HEK293 (cell line): ENCODE data around the gene TLL1.

ENCODE experiments used
- CTCF ChIA-PET: fragments of 350-600 bp; formaldehyde crosslinking; extraction: SDS; loops from one replicate; lab custom pipeline; 2021; ENCODE audit warnings: antibody characterized with exemption; lab: Yijun Ruan, JAX
- POLR2A ChIA-PET: fragments of 300-600 bp; formaldehyde crosslinking; extraction: SDS; loops from one replicate; lab custom pipeline; 2020; ENCODE audit warnings: antibody characterized with exemption, inconsistent platforms; lab: Yijun Ruan, JAX
- H3K27ac ChIP-seq: fragments of 200-500 bp; sonication (Bioruptor generic); 2 replicates; pipeline ENCODE4 v1.5.1; 2014; ENCODE audit warnings: low read depth, low read length, control low read depth, inconsistent platforms; ENCODE audit errors: extremely low read depth
- H3K36me3 ChIP-seq, 2 experiments: fragments of 200-500 bp in 1 of 2; sonication (Bioruptor generic) in 1 of 2; 1 replicate in 1 of 2; 2 replicates in 1 of 2; pipeline ENCODE4 v1.5.1; 2014 to 2017; ENCODE audit warnings: inconsistent platforms in 2 of 2, low read length in 2 of 2; ENCODE audit not compliant: control insufficient read depth in 2 of 2, insufficient read depth in 1 of 2
- H3K4me1 ChIP-seq: fragments of 200-500 bp; sonication (Bioruptor generic); 2 replicates; pipeline ENCODE4 v1.5.1; 2014; ENCODE audit warnings: mild to moderate bottlenecking, low read length, inconsistent platforms; ENCODE audit not compliant: control insufficient read depth, insufficient read depth
- H3K4me3 ChIP-seq: 2 replicates; pipeline ENCODE4 v1.5.1; 2011; ENCODE audit warnings: low read depth, mild to moderate bottlenecking, control low read depth, low read length, moderate library complexity
- H3K9me3 ChIP-seq: fragments of 200-500 bp; sonication (Bioruptor generic); 2 replicates; pipeline ENCODE4 v1.5.1; 2014; ENCODE audit warnings: low read depth, low read length, inconsistent platforms; ENCODE audit not compliant: control insufficient read depth, insufficient read depth
- GLI2 ChIP-seq: fragments of 450-650 bp; formaldehyde crosslinking; IDR thresholded peaks from 2 replicates; pipeline ENCODE4; 2017; ENCODE audit warnings: missing biosample characterization, missing genetic modification characterization, low read depth, borderline replicate concordance
- GLIS2 ChIP-seq: fragments of 450-650 bp; formaldehyde crosslinking; IDR thresholded peaks from 2 replicates; pipeline ENCODE4 v1.5.1; 2016; ENCODE audit warnings: missing biosample characterization, missing genetic modification characterization
- KLF10 ChIP-seq: fragments of 450-650 bp; IDR thresholded peaks from 2 replicates; pipeline ENCODE4 v1.5.1; 2018; ENCODE audit warnings: missing biosample characterization, mild to moderate bottlenecking, missing genetic modification characterization
- KLF9 ChIP-seq: fragments of 450-650 bp; formaldehyde crosslinking; IDR thresholded peaks from 2 replicates; pipeline ENCODE4 v1.5.1; 2016; ENCODE audit warnings: missing biosample characterization, missing genetic modification characterization, low read depth
- OVOL3 ChIP-seq: fragments of 450-650 bp; formaldehyde crosslinking; IDR thresholded peaks from 2 replicates; pipeline ENCODE4 v1.5.1; 2016; ENCODE audit warnings: missing biosample characterization, missing genetic modification characterization
- SP7 ChIP-seq: fragments of 450-650 bp; formaldehyde crosslinking; IDR thresholded peaks from 2 replicates; pipeline ENCODE4 v1.5.1; 2016; ENCODE audit warnings: missing biosample characterization, missing genetic modification characterization
- ZBTB17 ChIP-seq: fragments of 450-650 bp; formaldehyde crosslinking; IDR thresholded peaks from 2 replicates; pipeline ENCODE4 v1.5.1; 2016; ENCODE audit warnings: missing biosample characterization, missing genetic modification characterization
- ZBTB20 ChIP-seq: fragments of 450-650 bp; formaldehyde crosslinking; IDR thresholded peaks from 2 replicates; pipeline ENCODE4 v1.5.1; 2016; ENCODE audit warnings: missing biosample characterization, missing genetic modification characterization
- ZBTB7A ChIP-seq: fragments of 450-650 bp; formaldehyde crosslinking; IDR thresholded peaks from 2 replicates; pipeline ENCODE4 v1.5.1; 2016; ENCODE audit warnings: low read depth, missing biosample characterization, missing genetic modification characterization
- ZFP69B ChIP-seq: fragments of 450-650 bp; formaldehyde crosslinking; IDR thresholded peaks from 2 replicates; pipeline ENCODE4 v1.5.1; 2016; ENCODE audit warnings: missing biosample characterization, missing genetic modification characterization
- ZNF121 ChIP-seq: fragments of 450-650 bp; formaldehyde crosslinking; IDR thresholded peaks from 2 replicates; pipeline ENCODE4 v1.5.1; 2016; ENCODE audit warnings: missing biosample characterization, missing genetic modification characterization
- ZNF175 ChIP-seq: fragments of 450-650 bp; formaldehyde crosslinking; IDR thresholded peaks from 2 replicates; pipeline ENCODE4 v1.5.1; 2016; ENCODE audit warnings: missing biosample characterization, missing genetic modification characterization
- ZNF248 ChIP-seq: fragments of 450-650 bp; formaldehyde crosslinking; IDR thresholded peaks from 2 replicates; pipeline ENCODE4 v1.5.1; 2017; ENCODE audit warnings: missing biosample characterization, missing genetic modification characterization
- ZNF37A ChIP-seq: fragments of 450-650 bp; IDR thresholded peaks from 2 replicates; pipeline ENCODE4 v1.5.1; 2018; ENCODE audit warnings: missing biosample characterization, missing genetic modification characterization
- ZNF433 ChIP-seq: fragments of 450-650 bp; formaldehyde crosslinking; IDR thresholded peaks from 2 replicates; pipeline ENCODE4 v1.5.1; 2016; ENCODE audit warnings: missing biosample characterization, missing genetic modification characterization, low read depth
- ZNF529 ChIP-seq: fragments of 450-650 bp; formaldehyde crosslinking; IDR thresholded peaks from 2 replicates; pipeline ENCODE4 v1.5.1; 2017; ENCODE audit warnings: missing genetic modification characterization, missing biosample characterization; ENCODE audit not compliant: insufficient replicate concordance
- ZNF558 ChIP-seq: fragments of 450-650 bp; formaldehyde crosslinking; IDR thresholded peaks from 2 replicates; pipeline ENCODE4 v1.5.1; 2016; ENCODE audit warnings: missing biosample characterization, missing genetic modification characterization
- ZNF561 ChIP-seq: fragments of 450-650 bp; IDR thresholded peaks from 2 replicates; pipeline ENCODE4 v1.5.1; 2018; ENCODE audit warnings: missing biosample characterization, missing genetic modification characterization, borderline replicate concordance
- ZNF624 ChIP-seq: fragments of 450-650 bp; formaldehyde crosslinking; IDR thresholded peaks from 2 replicates; pipeline ENCODE4 v1.5.1; 2017; ENCODE audit warnings: missing biosample characterization, missing genetic modification characterization
- ZNF677 ChIP-seq: fragments of 450-650 bp; IDR thresholded peaks from 2 replicates; pipeline ENCODE4 v1.5.0; 2018; ENCODE audit warnings: missing biosample characterization, mild to moderate bottlenecking, missing genetic modification characterization, moderate library complexity
- ZNF707 ChIP-seq: fragments of 450-650 bp; formaldehyde crosslinking; IDR thresholded peaks from 2 replicates; pipeline ENCODE4 v1.5.1; 2016; ENCODE audit warnings: missing biosample characterization, missing genetic modification characterization
- ZNF747 ChIP-seq: fragments of 450-650 bp; formaldehyde crosslinking; IDR thresholded peaks from 2 replicates; pipeline ENCODE4 v1.5.1; 2016; ENCODE audit warnings: missing biosample characterization, missing genetic modification characterization
- ZNF791 ChIP-seq: fragments of 450-650 bp; formaldehyde crosslinking; IDR thresholded peaks from 2 replicates; pipeline ENCODE4 v1.5.1; 2016; ENCODE audit warnings: missing biosample characterization, missing genetic modification characterization
- TF ChIP-seq, protein P1 (sequence below): fragments of 450-650 bp; formaldehyde crosslinking; IDR thresholded peaks from 2 replicates; pipeline ENCODE4 v1.5.1; 2016; ENCODE audit warnings: missing biosample characterization, missing genetic modification characterization
- TF ChIP-seq, protein P2 (sequence below): fragments of 450-650 bp; formaldehyde crosslinking; IDR thresholded peaks from 2 replicates; pipeline ENCODE4 v1.5.1; 2016; ENCODE audit warnings: missing biosample characterization, missing genetic modification characterization
- TF ChIP-seq, protein P3 (sequence below): fragments of 450-650 bp; formaldehyde crosslinking; IDR thresholded peaks from 2 replicates; pipeline ENCODE4 v1.5.1; 2017; ENCODE audit warnings: missing biosample characterization, missing genetic modification characterization
- TF ChIP-seq, protein P4 (sequence below): sonication (generic); formaldehyde crosslinking; IDR thresholded peaks from 2 replicates; pipeline ENCODE4 v1.8.1; 2022; ENCODE audit warnings: mild to moderate bottlenecking, moderate library complexity, missing genetic modification reagents

The TLL1 gene

DNA sequence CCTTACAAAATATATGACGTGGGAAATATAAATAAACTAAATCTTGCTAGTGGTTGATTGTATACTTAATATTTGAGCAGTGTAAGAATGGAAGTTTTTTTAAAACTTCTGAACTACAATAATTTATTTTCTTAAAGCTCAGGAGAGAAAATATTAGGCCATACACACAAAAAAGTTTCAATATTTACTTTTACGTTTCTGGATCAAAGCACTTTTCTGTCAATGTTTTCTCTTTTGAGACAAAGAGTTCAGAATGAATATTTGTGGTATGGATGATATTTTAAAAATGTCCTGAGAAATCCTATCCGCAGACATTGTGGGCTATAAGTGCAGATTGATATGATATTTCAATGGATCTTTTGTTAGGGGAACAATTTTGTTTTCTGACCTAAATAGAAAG, 109.9 kb downstream of the TLL1 start (continued):
- no peak for TF ChIP-seq ZNF433
- no peak for TF ChIP-seq ZNF677 (tag by site-specific recombination)

DNA sequence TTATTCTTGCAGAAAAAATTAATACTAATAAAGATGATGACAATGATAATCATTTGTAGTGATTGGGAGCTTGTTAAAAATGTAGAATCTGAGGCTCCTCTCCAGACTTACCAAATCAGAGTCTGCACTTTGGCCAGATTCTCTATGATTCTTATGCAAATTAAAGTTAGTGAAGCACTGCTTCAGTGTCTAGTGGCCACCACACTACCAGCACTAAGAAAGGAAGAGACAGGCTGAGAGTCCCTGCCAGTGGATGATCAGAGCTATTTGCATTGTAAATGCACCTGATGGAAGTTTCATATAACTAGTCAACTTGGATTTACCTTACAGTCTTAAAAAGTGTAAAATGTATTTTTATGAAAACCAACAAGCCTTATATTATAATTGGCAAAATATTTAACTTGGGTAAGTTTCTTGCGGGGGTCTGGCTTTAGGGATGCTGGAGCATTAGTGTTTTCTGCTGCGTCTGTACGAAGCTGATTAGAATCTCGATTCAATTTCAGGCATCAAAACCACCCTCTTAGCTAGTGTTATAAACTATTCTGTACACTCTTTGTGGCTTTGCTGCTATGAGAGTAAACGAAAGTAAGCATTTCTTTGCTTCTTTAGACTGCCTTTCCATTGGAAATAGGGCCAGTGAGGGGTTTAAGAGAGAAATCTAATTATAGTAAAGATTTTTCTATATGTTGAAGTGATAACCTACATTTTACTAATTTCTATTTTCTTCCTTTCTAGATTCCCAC, 114.1 kb downstream of the TLL1 start:
- no peak overlapping the region for H3K27ac ChIP-seq
- POLR2A ChIA-PET = interaction anchor here (0.6 kb wide), 1 partner anchor 147 kb away, joined by 3 read pairs; no protein-coding TSS in a partner anchor

DNA sequence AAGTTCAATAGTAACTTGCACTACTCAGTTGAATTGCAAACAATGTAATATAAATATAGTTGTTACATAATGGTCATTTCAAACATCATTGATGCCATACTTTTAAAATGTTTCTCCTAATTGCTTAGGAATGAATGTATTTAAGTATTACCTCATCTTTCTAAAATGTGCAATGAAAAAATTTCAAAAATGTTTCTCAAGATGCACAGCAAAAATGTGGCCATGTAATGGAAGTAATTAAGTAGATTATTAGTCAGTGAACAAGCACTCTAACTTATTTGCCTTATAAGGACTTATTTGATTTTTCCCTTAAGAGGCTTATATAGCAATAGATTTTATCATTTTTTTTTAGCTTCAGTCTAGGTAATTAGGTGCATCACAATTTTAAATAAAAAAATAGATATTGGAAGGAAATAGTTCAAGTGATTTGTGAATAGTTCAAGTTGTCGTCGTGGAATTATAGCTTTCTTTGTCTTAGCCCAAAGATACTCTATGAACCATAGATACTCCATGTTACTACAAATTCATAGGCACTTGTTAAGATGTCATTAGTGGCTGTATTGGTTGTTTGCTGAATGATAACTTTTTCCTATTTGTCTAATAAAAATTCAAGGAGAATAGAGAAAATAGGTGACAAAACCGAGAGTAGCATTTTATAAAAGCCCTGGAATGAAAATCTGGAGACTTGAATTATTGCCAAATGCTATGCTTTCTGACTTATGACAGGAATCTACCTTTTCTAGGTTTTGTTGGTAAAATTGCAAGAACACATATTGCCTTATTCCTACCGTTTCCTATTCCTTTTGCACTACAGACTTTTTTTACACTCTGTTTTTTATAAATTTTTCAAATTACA, 118.5 kb downstream of the TLL1 start:
- no peak overlapping the region for H3K4me3 ChIP-seq
- ChIA-PET CTCF (no interaction called here), POLR2A (no interaction called here)
- H3K4me1 ChIP-seq = no peaks in the 10 kb centered on the region
- TF ChIP-seq ZNF529 (tag by site-specific recombination) (no peak), ZNF37A (tag by site-specific recombination) (no peak), ZNF747 (tag by site-specific recombination) (no peak), ZBTB17 (tag by site-specific recombination) (no peak), GLIS2 (tag by site-specific recombination) (no peak), ZNF624 (tag by site-specific recombination) (no peak), ZNF558 (tag by site-specific recombination) (no peak), ZNF248 (no peak)
- no peaks in the 10 kb centered on the region for H3K9me3 ChIP-seq
- no peaks in the 10 kb centered on the region for H3K36me3 ChIP-seq
- H3K27ac ChIP-seq = no peak overlapping the region

More for the DNA sequence above, 114.1 kb downstream of the TLL1 start:
- H3K4me3 ChIP-seq = no peak overlapping the region
- TF ChIP-seq, protein P1, sequence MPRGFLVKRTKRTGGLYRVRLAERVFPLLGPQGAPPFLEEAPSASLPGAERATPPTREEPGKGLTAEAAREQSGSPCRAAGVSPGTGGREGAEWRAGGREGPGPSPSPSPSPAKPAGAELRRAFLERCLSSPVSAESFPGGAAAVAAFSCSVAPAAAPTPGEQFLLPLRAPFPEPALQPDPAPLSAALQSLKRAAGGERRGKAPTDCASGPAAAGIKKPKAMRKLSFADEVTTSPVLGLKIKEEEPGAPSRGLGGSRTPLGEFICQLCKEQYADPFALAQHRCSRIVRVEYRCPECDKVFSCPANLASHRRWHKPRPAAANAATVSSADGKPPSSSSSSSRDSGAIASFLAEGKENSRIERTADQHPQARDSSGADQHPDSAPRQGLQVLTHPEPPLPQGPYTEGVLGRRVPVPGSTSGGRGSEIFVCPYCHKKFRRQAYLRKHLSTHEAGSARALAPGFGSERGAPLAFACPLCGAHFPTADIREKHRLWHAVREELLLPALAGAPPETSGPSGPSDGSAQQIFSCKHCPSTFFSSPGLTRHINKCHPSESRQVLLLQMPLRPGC (tag by site-specific recombination) = no peak
- TF ChIP-seq OVOL3 (tag by site-specific recombination) = no peak
- no peak for TF ChIP-seq ZNF175 (tag by site-specific recombination)
- TF ChIP-seq ZNF561 = no peak
- no peak for TF ChIP-seq ZFP69B (tag by site-specific recombination)
- no peak for TF ChIP-seq ZBTB7A (tag by site-specific recombination)
- TF ChIP-seq ZNF707 (tag by site-specific recombination) = no peak
- TF ChIP-seq, protein P2, sequence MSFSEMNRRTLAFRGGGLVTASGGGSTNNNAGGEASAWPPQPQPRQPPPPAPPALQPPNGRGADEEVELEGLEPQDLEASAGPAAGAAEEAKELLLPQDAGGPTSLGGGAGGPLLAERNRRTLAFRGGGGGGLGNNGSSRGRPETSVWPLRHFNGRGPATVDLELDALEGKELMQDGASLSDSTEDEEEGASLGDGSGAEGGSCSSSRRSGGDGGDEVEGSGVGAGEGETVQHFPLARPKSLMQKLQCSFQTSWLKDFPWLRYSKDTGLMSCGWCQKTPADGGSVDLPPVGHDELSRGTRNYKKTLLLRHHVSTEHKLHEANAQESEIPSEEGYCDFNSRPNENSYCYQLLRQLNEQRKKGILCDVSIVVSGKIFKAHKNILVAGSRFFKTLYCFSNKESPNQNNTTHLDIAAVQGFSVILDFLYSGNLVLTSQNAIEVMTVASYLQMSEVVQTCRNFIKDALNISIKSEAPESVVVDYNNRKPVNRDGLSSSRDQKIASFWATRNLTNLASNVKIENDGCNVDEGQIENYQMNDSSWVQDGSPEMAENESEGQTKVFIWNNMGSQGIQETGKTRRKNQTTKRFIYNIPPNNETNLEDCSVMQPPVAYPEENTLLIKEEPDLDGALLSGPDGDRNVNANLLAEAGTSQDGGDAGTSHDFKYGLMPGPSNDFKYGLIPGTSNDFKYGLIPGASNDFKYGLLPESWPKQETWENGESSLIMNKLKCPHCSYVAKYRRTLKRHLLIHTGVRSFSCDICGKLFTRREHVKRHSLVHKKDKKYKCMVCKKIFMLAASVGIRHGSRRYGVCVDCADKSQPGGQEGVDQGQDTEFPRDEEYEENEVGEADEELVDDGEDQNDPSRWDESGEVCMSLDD = no peak
- TF ChIP-seq SP7 (tag by site-specific recombination) = no peak
- no peak for TF ChIP-seq ZNF121 (tag by site-specific recombination)
- TF ChIP-seq ZBTB20 (tag by site-specific recombination) = no peak
- TF ChIP-seq, protein P3, sequence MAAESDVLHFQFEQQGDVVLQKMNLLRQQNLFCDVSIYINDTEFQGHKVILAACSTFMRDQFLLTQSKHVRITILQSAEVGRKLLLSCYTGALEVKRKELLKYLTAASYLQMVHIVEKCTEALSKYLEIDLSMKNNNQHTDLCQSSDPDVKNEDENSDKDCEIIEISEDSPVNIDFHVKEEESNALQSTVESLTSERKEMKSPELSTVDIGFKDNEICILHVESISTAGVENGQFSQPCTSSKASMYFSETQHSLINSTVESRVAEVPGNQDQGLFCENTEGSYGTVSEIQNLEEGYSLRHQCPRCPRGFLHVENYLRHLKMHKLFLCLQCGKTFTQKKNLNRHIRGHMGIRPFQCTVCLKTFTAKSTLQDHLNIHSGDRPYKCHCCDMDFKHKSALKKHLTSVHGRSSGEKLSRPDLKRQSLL (tag by site-specific recombination) = no peak
- no peak for TF ChIP-seq GLI2 (tag by site-specific recombination)
- no peak for TF ChIP-seq ZNF624 (tag by site-specific recombination)
- no peak for TF ChIP-seq ZNF747 (tag by site-specific recombination)
- no peak for TF ChIP-seq KLF10 (tag by site-specific recombination)
- no peak for TF ChIP-seq ZNF791 (tag by site-specific recombination)
- TF ChIP-seq, protein P4, sequence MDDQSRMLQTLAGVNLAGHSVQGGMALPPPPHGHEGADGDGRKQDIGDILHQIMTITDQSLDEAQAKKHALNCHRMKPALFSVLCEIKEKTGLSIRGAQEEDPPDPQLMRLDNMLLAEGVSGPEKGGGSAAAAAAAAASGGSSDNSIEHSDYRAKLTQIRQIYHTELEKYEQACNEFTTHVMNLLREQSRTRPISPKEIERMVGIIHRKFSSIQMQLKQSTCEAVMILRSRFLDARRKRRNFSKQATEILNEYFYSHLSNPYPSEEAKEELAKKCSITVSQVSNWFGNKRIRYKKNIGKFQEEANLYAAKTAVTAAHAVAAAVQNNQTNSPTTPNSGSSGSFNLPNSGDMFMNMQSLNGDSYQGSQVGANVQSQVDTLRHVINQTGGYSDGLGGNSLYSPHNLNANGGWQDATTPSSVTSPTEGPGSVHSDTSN (CRISPR knock-in tag) = no peak
- TF ChIP-seq KLF9 = no peak
- no peaks in the 10 kb centered on the region for H3K36me3 ChIP-seq
- no peaks in the 10 kb centered on the region for H3K4me1 ChIP-seq
- CTCF ChIA-PET = no interaction called here
- no peaks in the 10 kb centered on the region for H3K9me3 ChIP-seq
